Suppressor macrophage treated with lipopolysaccharide for 1 hour (primary cell): Measurements from ENCODE around the gene RTP1.
A peak's percentile ranks its signal among the peaks of the same experiment; 100 is the strongest.
"Not testable (repeated sequence)": the region's sequence is repeated elsewhere in the genome, so short reads cannot be mapped to it uniquely, and the experiment has no call there.

Source experiments
- DNase-seq, 3 donors: peaks; one replicate each; pipeline ENCODE4 v3.0.0-alpha.2; 2020 to 2022

Gene RTP1, protein sequence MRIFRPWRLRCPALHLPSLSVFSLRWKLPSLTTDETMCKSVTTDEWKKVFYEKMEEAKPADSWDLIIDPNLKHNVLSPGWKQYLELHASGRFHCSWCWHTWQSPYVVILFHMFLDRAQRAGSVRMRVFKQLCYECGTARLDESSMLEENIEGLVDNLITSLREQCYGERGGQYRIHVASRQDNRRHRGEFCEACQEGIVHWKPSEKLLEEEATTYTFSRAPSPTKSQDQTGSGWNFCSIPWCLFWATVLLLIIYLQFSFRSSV

DNA sequence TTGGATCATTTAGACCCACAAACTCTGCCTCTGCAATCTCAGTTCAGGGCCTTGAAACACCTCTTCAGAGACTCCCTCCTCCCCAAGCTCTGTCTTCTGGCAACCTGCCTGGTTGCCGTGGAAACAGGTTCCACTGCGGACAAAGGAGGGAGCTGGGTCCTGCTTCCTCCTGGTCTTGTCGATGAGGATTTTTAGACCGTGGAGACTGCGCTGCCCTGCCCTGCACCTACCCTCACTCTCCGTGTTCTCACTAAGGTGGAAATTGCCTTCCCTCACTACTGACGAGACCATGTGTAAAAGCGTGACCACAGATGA lies at the start of gene RTP1:
Gene RTP1, plus strand, starts transcription at position 152 of the 315 bp plus-strand sequence. Its CDS starts 30 bp downstream, at position 182.
- DNase-seq, result no peak

DNA sequence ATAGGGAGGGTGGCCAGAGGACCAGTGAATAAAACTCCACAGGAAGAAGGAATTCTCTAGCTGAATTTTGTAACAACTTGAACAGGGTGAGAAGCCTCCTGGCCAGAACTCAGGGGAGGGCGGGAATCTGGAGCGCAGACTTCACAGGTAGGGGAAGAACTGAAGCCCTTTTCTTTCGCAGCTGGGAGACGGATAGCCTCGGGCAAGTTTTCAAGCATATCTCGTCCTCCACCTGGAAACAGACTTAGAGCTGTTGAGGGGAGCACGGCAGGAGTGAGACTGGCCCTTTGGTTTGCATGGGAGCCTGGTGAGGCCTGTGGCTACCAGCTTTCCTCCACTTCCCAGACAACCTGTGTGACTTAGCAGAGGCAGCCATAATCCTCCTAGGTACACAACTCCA lies 47.1 kb upstream of the RTP1 start:
- no peak for DNase-seq

DNA sequence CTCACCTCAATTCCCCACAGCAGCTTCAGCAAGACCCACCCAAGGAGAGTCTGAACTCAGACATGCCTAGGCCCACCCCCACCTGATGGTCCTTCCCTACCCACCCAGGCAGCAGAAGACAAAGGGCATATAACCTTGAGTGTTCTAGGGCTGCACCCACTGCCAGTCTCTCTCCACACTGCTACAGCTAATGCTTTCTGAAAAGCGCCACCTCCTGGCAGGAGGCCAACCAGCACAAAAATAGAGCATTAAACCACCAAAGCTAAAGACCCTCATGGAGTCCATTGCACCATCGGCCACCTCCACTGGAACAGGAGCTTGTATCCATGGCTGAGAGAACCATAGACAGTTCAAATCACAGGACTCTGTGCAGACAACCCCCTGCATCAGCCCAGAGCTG lies 46.7 kb upstream of the RTP1 start:
- DNase-seq, result peak; percentile 38 to 57 (median 54)

DNA sequence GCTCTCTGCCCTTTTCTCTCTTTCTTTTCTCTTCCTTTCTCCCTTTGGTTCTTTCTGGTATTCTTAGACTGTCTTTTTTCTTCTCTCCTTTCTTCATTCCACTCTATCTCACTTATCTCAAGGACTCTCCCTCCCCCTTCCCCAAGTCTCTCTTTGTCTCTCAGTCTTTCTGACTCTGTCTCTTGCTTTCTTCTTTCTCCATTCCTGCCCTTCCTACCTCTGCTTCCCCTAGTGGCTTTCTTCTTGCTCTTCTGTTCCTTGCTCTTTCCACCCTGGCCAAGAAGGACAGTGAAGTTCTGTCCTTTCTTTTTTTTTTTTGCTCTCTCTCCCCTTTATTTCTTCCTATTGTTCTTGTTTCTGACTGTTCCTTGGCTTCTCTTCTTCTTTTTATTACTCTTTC lies 35.7 kb upstream of the RTP1 start:
- no peak for DNase-seq

DNA sequence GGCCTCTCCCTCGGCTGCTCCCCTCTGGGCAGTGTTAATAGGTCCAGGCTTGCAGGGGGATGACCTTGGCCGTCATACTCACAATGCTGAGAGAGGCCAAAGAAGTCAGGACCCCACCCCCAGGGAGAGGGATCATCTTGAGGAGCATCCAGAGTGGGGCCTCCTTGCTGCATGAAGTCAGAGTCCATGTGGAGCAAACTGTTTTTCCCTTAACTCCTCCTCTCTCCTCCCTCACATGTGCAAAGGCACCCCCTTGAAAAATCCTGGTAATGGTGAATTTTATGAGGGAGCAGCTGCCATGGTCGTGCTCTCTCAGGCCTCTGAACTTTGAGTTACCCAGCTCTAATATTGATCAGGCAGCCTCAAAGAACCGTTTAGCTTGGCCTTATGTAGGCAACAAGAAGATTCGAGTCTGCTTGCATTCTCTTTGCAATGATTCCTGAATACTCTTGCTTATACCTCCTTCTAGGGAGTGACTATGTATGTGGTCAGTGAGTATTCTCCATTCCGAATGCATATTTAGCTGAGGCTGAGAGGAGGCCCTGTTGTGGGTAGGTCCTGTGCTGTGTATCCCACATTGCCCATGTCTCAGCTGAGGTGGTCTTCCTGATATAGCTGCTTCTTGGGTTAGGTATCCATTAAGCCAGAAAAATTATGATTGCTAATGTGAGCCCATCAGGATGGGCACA lies 34.9 kb upstream of the RTP1 start:
- DNase-seq, result no peak

DNA sequence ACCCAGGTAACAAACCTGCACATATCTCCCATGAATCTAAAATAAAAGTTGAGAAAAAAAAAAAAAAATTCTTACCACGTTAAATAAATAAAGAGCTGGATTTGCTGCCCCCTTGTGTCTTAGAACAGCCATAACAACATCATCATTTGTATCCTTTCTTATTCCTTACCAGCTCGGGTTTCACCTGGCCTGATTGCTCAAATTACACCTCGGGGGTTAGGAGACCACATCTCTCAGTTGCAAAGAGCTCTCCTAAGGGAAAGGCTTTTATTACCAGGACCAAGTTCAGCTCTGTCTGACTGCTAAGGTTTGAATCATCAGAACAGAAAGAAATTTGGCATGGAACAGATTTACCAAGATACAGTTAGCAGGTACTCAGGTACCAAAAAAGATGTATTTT lies 32.1 kb upstream of the RTP1 start:
- peak; percentile 57 to 80 (median 67) for DNase-seq

DNA sequence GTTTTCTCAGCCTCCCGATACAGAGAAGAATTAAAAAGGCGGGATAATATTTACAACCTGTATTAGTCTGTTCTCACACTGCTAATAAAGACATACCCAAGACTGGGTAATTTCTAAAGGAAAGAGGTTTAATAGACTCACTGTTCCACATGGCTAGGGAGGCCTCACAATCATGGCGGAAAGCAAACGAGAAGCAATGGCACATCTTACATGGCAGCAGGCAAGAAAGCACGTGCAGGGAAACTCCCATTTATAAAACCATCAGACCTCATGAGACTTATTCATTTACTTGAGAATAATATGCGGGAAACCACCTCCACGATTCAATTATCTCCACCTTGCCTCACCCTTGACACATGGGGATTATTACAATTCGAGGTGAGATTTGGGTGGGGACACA lies 30.5 kb upstream of the RTP1 start:
- DNase-seq, result no peak

DNA sequence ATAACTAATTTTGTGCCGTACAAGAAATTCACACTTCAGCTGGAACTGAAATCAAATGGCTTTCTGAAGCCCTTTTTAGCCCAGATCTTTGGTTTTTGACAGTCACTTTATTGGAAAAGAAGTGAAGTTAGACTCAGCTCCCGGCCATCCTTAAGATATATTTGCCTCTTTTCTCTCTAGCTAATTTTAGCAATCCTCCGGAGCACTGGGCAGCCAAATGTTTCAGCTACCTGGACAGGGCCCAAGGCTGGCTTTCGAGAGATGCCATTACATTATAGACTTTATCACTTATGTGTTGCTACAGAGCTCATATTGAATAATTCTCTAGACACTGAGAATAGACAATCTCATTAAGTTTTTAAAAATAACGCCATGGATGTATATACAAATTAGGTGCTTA lies 29.5 kb upstream of the RTP1 start:
- no peak for DNase-seq

DNA sequence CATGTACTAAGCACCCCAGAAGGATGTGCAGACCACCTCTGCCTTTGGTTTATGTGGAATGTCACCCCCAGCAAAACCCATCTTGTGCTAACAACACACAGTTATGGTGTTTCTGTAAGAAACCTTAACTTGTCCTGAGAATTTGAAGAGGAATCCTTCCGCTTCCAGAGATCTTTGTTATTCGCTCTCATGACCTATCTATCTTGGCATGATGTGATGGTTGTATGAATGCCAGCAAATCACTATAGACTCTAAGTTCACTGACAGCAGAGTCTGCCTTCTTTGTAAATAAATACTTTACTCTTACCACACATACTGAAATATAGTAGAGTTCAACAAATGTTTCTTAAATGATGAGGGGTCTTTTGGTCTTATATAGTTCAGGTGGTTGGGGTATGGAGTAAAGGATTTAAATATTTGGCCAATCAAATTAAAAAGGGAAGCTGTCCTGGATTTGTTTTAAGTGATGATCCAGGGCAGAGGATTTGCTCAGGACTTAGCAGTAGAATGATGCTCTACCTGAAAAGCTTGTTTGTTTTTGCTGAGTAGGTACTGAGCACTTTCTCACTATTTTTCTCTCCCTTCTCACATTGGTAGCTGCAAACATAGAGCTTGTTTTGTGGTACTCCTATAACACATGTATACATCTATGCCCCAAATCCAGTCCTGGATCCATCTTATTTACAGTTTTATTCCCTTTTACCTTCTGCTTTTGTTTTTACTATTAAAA lies 27.9 kb upstream of the RTP1 start:
- no peak for DNase-seq

DNA sequence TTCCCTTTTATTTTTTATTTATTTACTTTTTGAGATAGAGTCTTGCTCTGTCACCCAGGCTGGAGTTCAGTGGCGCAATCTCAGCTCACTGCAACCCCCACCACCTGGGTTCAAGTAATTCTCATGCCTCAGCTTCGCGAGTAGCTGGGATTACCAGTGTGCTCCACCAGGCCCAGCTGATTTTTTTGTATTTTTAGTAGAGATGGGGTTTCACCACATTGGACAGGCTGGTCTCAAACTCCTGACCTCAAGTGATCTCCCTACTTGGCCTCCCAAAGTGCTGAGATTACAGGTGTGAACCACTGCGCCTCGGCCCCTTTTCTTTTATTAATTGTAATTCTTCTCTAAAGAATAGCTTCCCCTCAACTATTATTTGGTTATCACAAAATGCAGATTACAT lies 26.4 kb upstream of the RTP1 start:
- DNase-seq, result not testable (repeated sequence)

DNA sequence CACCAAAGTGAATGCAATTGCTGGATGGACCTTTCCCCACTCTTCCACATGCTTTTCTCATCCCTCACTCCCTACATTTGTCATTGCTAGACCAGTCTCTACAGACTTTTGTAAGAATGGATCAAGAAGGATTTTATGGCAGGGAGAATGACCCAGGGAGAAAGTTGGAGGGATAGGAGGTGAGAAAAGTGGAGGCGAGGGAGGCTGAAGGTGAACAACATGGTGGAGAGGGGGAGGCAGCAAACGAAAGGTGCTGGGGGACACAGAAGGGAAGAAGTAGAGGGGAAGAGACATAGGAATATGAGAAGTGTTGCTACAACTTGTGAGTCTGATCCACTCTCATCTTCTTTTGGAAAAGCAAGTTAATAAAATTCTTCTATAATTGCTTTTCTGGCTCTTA lies 24.4 kb upstream of the RTP1 start:
- DNase-seq, result no peak

DNA sequence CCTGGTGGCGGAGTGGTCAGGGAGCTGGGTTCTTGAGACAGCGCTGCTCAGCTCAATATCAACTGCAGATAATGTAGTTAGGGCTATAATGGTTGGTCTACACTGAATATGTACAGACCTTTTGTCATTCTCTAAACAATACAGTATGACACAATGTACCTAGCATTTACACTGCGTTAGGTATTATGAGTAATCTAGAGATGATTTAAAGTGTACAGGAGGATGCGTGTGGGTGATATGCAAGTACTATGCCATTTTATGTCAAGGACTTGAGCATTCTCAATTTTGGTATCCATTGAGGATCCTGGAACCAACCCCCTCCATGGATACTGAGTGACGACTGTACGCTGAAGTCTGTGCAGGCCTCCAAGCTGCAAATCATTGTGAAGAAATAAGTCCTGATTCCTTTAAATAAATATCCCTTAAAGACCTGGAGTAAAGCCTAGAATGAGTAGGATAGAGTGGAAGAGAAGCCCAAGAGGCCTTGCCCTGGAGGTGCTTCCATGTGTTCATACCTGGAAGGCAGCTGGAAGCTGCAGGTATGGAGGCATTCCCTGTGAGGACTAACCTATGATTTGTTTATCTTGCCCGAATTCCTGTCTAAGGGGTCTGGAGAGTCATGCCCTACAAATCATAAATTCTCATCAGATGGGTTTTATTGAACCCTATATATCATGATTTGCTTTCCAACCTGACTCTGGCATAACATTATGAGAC lies 15.7 kb upstream of the RTP1 start:
- DNase-seq, result no peak

DNA sequence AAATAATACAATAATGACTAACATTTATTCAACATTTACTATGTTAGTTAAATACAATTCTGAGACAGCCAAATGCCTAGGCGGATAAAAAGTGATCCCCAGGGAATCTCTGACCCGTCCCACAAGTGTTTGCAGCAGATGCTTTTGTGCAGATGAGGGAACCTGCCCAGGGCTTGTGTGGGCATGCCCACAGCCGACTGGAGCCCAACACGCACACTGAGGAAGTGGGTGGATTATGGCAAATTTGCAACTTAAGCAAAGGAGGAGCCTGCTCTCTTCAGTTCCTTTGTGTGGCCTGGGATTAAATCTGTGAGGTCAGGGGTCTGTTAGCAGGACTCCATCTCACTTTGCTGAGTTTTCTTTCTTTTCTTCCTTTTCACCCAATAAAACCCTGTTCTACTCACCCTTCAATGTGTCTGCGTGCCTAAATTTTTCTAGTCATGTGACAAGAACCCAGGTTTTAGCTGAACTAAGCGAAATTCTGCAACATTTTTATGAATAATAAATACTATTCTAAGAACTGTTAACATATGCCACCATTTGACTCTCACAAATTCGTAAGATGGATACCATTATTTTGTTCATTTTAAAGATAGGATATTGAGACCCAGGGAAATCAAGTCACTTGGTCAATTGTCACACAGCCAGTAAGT lies 13.9 kb upstream of the RTP1 start:
- DNase-seq, result peak; percentile 20 to 46 (median 38)

DNA sequence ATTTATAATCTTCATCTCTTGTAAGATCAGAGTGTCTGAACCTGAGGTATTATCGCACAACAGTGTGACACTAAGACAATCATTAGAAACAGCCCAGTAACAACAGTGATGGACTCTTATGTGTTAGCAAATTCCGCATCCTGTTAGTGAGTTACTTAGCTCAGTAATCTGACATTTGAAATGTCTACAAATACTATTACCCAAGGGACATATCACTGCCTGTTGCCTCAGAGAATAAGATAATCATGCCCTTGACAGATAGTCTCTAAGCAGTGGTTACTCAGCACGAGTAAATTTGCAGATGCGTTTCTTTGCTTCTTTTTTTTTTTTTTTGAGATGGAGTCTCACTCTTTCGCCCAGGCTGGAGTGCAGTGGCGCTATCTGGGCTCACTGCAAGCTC lies 13.4 kb upstream of the RTP1 start:
- no peak for DNase-seq

DNA sequence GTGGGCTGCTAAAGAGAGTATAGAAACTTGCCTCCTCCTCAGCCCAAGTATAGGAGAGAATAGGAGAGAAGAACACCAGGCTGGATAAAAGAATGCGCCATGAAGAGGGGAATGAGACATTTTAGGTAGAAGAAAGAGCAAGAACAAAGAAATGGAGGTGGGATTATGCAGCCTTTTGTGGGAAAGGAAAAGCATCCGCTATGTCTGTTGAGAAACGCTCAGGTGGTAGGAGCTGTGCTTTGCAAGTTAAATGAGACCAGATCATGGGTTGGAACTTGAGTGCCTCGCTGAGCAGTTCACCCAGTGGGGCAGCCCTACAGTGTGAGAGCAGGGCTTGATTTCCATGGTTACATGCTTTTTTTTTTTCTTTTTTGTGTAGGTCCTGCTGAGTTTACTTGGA lies 11.5 kb upstream of the RTP1 start:
- DNase-seq, result no peak

DNA sequence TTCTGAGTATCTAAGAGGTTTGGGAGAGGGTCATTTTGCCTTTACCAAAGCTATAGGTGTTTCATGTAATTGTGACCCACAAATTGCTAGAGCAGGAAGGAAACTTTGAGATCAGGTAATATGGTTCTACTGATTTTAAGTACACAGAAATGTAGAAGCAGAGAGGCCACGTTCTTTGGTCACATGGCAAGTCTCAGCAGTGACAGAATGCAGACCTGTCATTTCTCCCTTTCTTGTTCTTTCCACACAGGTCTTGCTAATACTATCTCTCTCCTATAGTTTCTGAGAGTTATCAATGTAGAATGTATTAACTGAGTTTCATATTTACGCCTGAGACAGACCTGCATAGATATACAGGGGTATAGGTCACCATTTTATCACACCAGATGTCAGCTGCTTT lies 10.9 kb upstream of the RTP1 start:
- no peak for DNase-seq

DNA sequence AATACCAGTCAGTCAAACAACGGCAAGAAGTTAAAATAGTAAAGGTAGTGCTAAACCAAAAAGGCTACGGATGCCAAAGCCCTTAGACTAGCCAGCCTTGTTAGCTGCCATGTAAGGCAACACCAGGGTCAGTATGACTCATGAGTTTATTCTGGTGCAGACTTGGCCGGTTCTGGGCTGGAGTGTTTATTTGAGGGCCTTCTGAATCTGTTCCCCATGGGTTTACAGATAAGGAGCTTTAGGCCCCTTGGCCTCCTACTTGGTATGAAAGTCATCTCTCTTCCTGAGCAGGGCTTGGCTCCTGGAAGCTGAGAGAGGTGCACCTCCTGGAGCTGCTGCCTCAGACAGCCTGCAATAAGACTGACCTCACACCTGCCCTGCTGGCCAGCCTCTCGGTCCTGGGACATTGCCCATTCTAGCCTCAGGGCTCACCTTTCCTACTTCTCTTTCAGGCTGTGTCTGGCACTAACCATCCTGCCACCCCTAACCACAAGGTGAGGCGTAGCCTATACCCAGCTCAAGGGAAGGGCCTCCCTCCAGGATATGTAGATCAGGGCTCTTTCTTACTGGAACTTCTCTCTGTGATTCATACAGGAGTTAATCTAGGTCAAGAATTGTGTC lies 10.4 kb upstream of the RTP1 start:
- DNase-seq, result peak in 1 of 3 donors; percentile 10

DNA sequence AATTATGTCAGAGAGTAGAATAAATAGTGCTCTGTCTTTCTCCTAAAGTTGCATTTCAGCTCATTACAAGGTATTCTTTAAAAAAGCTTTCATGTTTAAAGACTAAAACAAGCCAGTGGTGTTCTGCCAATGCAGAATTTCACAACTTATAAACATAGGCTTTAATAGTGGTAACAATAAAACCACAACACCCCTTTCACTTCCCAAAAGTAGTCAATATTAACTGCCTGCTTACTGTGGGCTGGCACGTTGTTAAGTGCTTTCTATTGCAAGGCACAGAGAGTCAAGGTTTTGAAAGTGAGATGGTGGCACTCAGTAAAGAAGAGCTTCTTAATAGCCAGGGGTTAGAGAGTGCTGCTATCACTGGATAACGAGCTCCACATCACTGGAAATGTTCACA lies 8.4 kb upstream of the RTP1 start:
- DNase-seq, result peak; percentile 16 to 39 (median 26)

DNA sequence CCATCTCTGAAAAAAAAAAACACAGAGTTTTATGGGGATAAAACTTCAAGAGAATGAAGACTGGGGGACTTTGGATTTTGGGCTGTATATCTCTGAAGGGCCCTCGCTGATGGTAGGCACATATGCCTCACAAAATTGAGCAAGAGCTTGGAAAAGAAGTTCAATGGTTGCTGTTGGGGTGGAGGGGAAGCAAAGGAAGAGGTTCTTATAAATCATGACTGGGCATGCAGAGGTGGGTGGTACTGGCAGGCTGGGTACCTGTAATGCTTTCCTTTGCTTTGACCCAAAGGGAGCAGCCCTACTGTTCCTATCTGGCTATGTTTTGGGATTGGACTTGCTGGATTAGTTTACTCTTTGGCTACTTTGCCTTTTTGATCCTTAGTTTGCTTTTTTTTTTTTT lies 6.0 kb upstream of the RTP1 start:
- DNase-seq, result no peak

DNA sequence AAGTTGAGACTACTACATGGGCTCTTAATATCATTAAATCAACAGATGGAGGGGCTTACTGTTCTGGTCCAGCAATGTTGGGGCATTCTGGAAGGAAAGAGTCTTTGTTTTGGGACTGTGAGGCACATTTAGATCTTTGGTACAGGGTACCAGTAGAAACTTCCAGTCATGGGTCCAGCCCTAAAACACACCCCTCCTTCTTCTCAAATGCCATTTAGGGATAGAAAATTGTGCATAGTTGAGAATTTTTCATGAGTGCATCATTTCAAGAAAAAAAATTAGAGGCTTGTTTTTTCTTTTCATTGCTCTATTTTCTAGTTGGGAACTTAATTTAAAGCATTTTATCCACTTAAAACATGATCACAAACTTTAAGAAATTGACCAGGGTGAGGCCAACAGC lies 4.1 kb upstream of the RTP1 start:
- DNase-seq, result no peak

DNA sequence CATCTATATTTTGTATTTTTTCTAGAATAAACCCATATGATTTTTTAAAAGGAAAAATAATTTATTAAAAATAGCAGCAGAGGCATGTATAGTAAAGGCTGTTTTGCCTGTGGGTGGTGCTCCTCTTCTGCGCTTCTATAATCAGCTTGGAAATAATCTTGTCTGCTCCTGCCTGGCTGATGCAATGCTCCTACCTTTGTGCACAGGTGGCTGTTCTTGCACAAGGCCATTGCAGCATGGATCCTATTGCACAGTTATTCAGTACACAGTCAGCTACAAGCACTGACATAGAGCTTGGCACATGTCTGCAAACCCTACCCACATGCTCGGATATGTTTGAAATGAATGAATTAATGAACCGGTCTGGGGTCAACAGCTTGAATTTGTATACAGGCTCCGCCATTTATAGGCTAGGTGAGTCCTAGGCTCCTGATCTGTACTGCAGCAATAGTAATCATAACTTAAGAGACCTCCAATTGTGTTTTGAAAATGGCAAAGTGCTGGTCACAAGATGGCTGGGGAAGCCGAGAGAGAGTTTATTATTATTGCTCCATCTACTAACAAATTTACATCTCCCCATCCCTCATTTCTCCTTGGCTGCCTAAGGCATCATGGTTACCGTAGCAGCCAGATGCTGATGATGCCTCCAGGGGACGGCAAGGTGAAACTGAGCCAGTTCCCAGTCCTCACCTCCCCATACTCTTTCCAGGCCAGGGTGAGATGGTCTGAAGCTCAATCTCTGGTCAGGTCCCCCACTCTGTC lies 532 bp upstream of the RTP1 start:
- no peak for DNase-seq

DNA sequence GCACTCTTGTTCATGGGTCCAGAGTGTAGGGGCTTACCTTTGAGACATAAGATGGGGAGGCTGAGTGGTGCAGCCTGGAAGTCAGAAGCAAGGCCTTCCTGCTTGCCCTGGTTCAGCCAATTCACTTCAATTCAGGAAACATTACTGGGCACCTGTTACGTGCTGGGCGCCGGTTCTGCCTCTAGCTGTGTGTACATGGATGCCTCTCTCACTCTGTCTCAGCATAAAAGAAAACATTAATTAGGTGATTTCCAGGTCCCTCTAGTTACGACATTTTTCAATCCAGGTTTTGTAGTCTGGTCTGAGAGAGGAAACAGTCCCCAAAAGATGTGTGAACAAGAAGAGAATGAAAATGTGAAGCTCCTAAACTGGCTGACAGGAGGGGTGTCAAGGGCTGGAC lies 1.2 kb downstream of the RTP1 start:
- no peak for DNase-seq
